HCT116 (cell line): ENCODE data around the gene ZNF486. TPM values are rescaled to one million over a fixed set of nuclear protein-coding genes. Genes with fewer than 3 reads are reported as not detected.

Experiments
- ATAC-seq: fragments of 200-7000 bp; cut with Tn5 transposase; 2 replicates; pipeline ENCODE4 v1.9.1; 2020; ENCODE audit warnings: mild to moderate bottlenecking, moderate library complexity
- BruUV-seq: library from RNA; stranded (reverse); fragments of 400-500 nt; replicated peaks from 2 replicates; lab custom pipeline; 2021; lab: Mats Ljungman, UMichigan
- CTCF ChIA-PET: fragments of 300-600 bp; sonication (Branson Sonifier 250); formaldehyde crosslinking; loops from one replicate; lab custom pipeline; 2021; ENCODE audit warnings: antibody characterized with exemption; lab: Charles Lee
- POLR2A ChIA-PET: fragments of 300-600, 350-600 bp; sonication (Branson Sonifier 250); formaldehyde crosslinking; loops from one replicate; lab custom pipeline; 2021; ENCODE audit warnings: antibody characterized with exemption; lab: Charles Lee
- RAD21 ChIA-PET, 2 experiments: fragments of 300-600 bp; sonication (Branson Sonifier 250); formaldehyde crosslinking; loops; one replicate each; lab custom pipeline; 2023; ENCODE audit warnings: low total read pairs in 2 of 2; ENCODE audit not compliant: uncharacterized antibody in 2 of 2, unreplicated experiment in 2 of 2, low non-redundant PET in 1 of 2; lab: Charles Lee
- DNase-seq: peaks from one replicate; pipeline ENCODE4 v3.0.0-alpha.2; 2010; ENCODE audit warnings: low read depth, low spot score
- H2AFZ ChIP-seq: fragments of 200-600 bp; shearing (Covaris generic), sonication (generic); 2 replicates; pipeline ENCODE4 v1.6.1; 2017; ENCODE audit warnings: low read depth, mixed run types, mixed read lengths, antibody characterized with exemption, low read length; ENCODE audit not compliant: poor library complexity, severe bottlenecking
- H3K27ac ChIP-seq: 2 replicates; pipeline ENCODE4 v1.5.1; 2012; ENCODE audit warnings: low read depth, low read length
- H3K27me3 ChIP-seq: fragments of 200-600 bp; sonication (generic); 2 replicates; pipeline ENCODE4 v1.6.1; 2016; ENCODE audit warnings: mixed run types, low read length, mixed read lengths; ENCODE audit not compliant: insufficient read depth
- H3K36me3 ChIP-seq, 2 experiments: fragments of 200-500 bp in 1 of 2; fragments of 200-600 bp in 1 of 2; sonication (Bioruptor generic) in 1 of 2; sonication (generic) in 1 of 2; 2 replicates each; pipeline versions ENCODE4 v1.5.1 to v1.6.1; 2014 to 2016; ENCODE audit warnings: low read length in 2 of 2, inconsistent platforms in 1 of 2, mixed read lengths in 1 of 2, mixed run types in 1 of 2; ENCODE audit not compliant: insufficient read depth in 2 of 2, control insufficient read depth in 1 of 2
- H3K4me1 ChIP-seq, 2 experiments: fragments of 200-600 bp in 1 of 2; sonication (generic) in 1 of 2; 2 replicates each; pipeline versions ENCODE4 v1.5.1 to v1.6.1; 2012 to 2017; ENCODE audit warnings: low read length in 2 of 2, inconsistent platforms in 1 of 2, mild to moderate bottlenecking in 1 of 2, mixed read lengths in 1 of 2, mixed run types in 1 of 2, moderate library complexity in 1 of 2; ENCODE audit not compliant: insufficient read depth in 2 of 2, control insufficient read depth in 1 of 2
- H3K4me2 ChIP-seq: fragments of 200-600 bp; sonication (generic); 2 replicates; pipeline ENCODE4 v1.6.1; 2017; ENCODE audit warnings: mixed run types, low read length, mixed read lengths
- H3K4me3 ChIP-seq, 2 experiments: fragments of 200-600 bp in 1 of 2; sonication (generic) in 1 of 2; replicated peaks in 1 of 2; 2 replicates each; pipeline ENCODE4 v1.5.1; 2011 to 2016; ENCODE audit warnings: low read length in 2 of 2, control low read depth in 1 of 2, low read depth in 1 of 2, mild to moderate bottlenecking in 1 of 2, mixed read lengths in 1 of 2, mixed run types in 1 of 2
- H3K79me2 ChIP-seq: fragments of 200-600 bp; sonication (generic); 2 replicates; pipeline ENCODE4 v1.6.1; 2017; ENCODE audit warnings: mild to moderate bottlenecking, mixed run types, low read length, moderate library complexity, mixed read lengths; ENCODE audit not compliant: insufficient read depth
- H3K9ac ChIP-seq: fragments of 200-600 bp; sonication (generic); 2 replicates; pipeline ENCODE4 v1.6.1; 2016; ENCODE audit warnings: low read length, mixed read lengths
- H3K9me2 ChIP-seq: fragments of 200-600 bp; sonication (generic), shearing (Covaris generic); 2 replicates; pipeline ENCODE4 v1.6.1; 2017; ENCODE audit warnings: mixed run types, mild to moderate bottlenecking, moderate library complexity; ENCODE audit not compliant: insufficient read depth
- H3K9me3 ChIP-seq, 2 experiments: fragments of 200-500 bp in 1 of 2; fragments of 200-600 bp in 1 of 2; sonication (Bioruptor generic) in 1 of 2; sonication (generic) in 1 of 2; 2 replicates each; pipeline ENCODE4 v1.6.1; 2014 to 2017; ENCODE audit warnings: low read length in 2 of 2, mixed read lengths in 2 of 2, inconsistent platforms in 1 of 2, low read depth in 1 of 2, mild to moderate bottlenecking in 1 of 2, mixed run types in 1 of 2, moderate library complexity in 1 of 2; ENCODE audit not compliant: control insufficient read depth in 1 of 2, insufficient read depth in 1 of 2
- H4K20me1 ChIP-seq: fragments of 200-600 bp; sonication (generic), shearing (Covaris generic); 2 replicates; pipeline ENCODE4 v1.6.1; 2017; ENCODE audit warnings: mixed run types, mild to moderate bottlenecking, moderate library complexity; ENCODE audit not compliant: insufficient read depth
- EGR1 ChIP-seq: IDR thresholded peaks from 2 replicates; pipeline ENCODE4 v1.6.1; 2012; ENCODE audit warnings: low read depth
- POLR2A ChIP-seq: IDR thresholded peaks from 2 replicates; pipeline ENCODE4 v1.7.0; 2011; ENCODE audit warnings: borderline replicate concordance; ENCODE audit not compliant: insufficient read depth, insufficient read length; ENCODE audit errors: extremely low read depth
- POLR2AphosphoS5 ChIP-seq: IDR thresholded peaks from 2 replicates; pipeline ENCODE4 v1.6.1; 2011; ENCODE audit warnings: mild to moderate bottlenecking, low read depth, low read length, moderate library complexity
- ZFX ChIP-seq: fragments of 450-650 bp; IDR thresholded peaks from 2 replicates; pipeline ENCODE4 v1.6.1; 2017
- intact Hi-C: fragments of 100-400 bp; cut with micrococcal nuclease; formaldehyde crosslinking; loops from 2 replicates; pipeline ENCODE4 v1.10.0; 2022
- total RNA-seq: library from RNA; stranded (reverse); gene quantifications from one replicate; pipeline ENCODE4 v1.2.1, GENCODE V29; 2021; ENCODE audit not compliant: unreplicated experiment

The ZNF486 gene
- total RNA-seq, 1 experiment from 2014 or later, result not detected

DNA sequence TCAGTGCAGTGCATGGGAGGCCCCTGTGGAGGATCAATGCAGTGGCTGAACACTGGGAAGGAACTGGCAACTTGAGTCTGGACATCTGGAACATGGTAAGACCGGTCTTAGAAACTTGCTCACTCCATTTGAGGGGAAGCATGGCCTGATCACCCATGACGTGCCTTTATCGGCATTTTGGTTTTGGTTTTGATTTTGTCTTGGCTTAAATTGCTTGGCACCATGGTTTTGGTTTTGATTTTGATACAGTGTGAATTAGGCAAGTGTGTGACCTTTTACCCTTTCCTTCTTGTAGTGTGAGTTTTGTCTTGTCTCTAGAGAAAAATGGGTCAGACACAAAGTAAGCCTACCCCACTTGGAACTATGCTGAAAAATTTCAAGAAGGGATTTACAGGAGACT lies 77.3 kb downstream of the ZNF486 start:
- CTCF ChIA-PET, result no interaction called here
- no peak for TF ChIP-seq ZFX
- TF ChIP-seq POLR2AphosphoS5, result no peak
- no peak for TF ChIP-seq EGR1
- TF ChIP-seq POLR2A, result no peak
- Histone ChIP-seq H3K4me1 (no peaks in the 10 kb centered on the region), H3K9me3 (peaks cover 8 to 13% of the 10 kb centered on the region in 2 experiments; a peak in 2 of 4 replicates), H4K20me1 (no peaks in the 10 kb centered on the region), H3K36me3 (no peaks in the 10 kb centered on the region), H3K4me2 (no peak overlapping the region), H3K4me3 (no peak overlapping the region), H3K79me2 (no peaks in the 10 kb centered on the region), H2AFZ (no peak overlapping the region), H3K9me2 (no peaks in the 10 kb centered on the region), H3K9ac (no peak overlapping the region), H3K27me3 (no peaks in the 10 kb centered on the region), H3K27ac (no peak overlapping the region)
- POLR2A ChIA-PET, result no interaction called here
- RAD21 ChIA-PET, result no interaction called here
- ATAC-seq (no peak), DNase-seq (no peak)
- intact Hi-C loops, result no loop called here
- BruUV-seq, result no TSS peak

DNA sequence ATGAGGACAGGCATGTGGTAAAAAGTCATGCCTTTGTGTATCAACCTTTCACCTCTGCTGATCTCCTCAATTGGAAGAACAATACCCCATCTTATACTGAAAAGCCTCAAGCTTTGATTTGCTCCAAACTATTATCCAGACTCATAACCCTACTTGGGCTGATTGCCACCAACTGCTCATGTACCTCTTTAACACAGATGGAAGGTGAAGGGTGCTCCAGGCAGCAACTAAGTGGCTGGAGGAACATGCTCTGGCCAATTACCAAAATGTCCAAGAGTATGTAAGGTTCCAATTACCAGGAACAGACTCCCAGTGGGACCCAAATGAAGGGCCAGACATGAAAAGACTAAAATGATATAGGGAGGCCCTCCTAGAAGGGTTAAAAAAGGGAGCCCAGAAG lies 78.3 kb downstream of the ZNF486 start:
- ChIA-PET POLR2A (no interaction called here), RAD21 (no interaction called here), CTCF (no interaction called here)
- ATAC-seq (no peak), DNase-seq (no peak)
- BruUV-seq, result no TSS peak
- Histone ChIP-seq H2AFZ (no peak overlapping the region), H3K4me3 (no peak overlapping the region), H3K79me2 (no peaks in the 10 kb centered on the region), H3K9ac (no peak overlapping the region), H3K9me3 (peaks cover 7 to 10% of the 10 kb centered on the region in 2 experiments; a peak in 2 of 4 replicates), H3K4me2 (no peak overlapping the region), H3K36me3 (no peaks in the 10 kb centered on the region), H3K9me2 (no peaks in the 10 kb centered on the region), H4K20me1 (no peaks in the 10 kb centered on the region), H3K27me3 (no peaks in the 10 kb centered on the region), H3K4me1 (no peaks in the 10 kb centered on the region), H3K27ac (no peak overlapping the region)
- intact Hi-C loops, result no loop called here
- TF ChIP-seq POLR2AphosphoS5, result no peak
